ENCODE results near the gene CRADD. TPM values are rescaled to one million over a fixed set of nuclear protein-coding genes. Genes with fewer than 3 reads are reported as not detected.

The CRADD gene
- total RNA-seq, 1 donor from 2014 or later: 17.1 TPM

DNA sequence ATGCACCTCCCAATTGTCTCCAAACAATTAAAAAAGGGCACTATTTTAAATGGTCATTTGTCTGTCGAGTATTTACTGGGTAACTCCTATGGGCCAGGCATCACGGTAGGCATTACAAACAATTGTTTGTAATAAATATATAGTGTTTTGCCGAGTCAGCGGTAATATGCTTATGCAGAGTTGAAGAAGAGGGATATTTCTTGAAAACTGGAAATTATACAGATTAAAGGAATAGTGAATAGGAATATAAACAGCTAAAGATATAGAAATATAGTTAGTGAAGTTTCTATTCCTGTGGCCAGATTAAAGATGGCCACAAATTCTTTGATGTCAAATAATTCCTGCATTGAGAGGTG lies 13.5 kb upstream of the CRADD start:
- intact Hi-C loops (cut with DNase I): no loop called here
- DNase-seq (no peak), ATAC-seq (no peak)
- TF ChIP-seq, protein P1, sequence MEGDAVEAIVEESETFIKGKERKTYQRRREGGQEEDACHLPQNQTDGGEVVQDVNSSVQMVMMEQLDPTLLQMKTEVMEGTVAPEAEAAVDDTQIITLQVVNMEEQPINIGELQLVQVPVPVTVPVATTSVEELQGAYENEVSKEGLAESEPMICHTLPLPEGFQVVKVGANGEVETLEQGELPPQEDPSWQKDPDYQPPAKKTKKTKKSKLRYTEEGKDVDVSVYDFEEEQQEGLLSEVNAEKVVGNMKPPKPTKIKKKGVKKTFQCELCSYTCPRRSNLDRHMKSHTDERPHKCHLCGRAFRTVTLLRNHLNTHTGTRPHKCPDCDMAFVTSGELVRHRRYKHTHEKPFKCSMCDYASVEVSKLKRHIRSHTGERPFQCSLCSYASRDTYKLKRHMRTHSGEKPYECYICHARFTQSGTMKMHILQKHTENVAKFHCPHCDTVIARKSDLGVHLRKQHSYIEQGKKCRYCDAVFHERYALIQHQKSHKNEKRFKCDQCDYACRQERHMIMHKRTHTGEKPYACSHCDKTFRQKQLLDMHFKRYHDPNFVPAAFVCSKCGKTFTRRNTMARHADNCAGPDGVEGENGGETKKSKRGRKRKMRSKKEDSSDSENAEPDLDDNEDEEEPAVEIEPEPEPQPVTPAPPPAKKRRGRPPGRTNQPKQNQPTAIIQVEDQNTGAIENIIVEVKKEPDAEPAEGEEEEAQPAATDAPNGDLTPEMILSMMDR (IDR thresholded peaks at IDR 0.05): no peak
- no peaks in the 10 kb centered on the region for H3K36me3 ChIP-seq
- no peak overlapping the region for H3K27ac ChIP-seq
- H3K4me3 ChIP-seq: no peak overlapping the region
- H3K9me3 ChIP-seq: no peaks in the 10 kb centered on the region
- no peaks in the 10 kb centered on the region for H3K4me1 ChIP-seq
- H3K27me3 ChIP-seq: no peaks in the 10 kb centered on the region

- intact Hi-C loops (cut with DNase I): no loop called here
- Histone ChIP-seq H3K4me3 (no peak overlapping the region), H3K36me3 (no peaks in the 10 kb centered on the region), H3K27me3 (no peaks in the 10 kb centered on the region), H3K4me1 (no peaks in the 10 kb centered on the region), H3K9me3 (no peaks in the 10 kb centered on the region), H3K27ac (no peak overlapping the region)
- TF ChIP-seq, protein P1 (IDR thresholded peaks at IDR 0.05): no peak
- DNase-seq (no peak), ATAC-seq (no peak)
Measured at GRCh38 chr12:93664573-93665138, 12.5 kb upstream of the CRADD start.

DNA sequence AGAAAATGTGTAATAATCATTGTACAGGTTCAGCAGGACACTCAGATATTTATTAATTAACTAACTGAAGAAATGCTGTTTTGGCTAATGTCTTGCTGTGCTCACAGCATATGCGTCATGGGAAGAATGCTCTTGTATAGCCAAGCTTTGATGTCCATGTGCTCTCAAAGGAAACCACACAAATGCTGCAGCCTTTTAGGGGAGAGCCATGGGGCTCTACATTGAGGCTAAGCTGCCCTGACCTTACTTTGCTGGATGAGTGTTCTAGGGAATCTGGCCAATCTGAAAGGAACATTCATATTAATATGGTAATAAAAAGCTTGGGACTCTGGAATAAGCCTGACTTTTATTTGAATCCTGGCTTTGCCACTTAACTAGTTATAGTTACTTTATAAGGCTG lies 9.5 kb upstream of the CRADD start:
- TF ChIP-seq, protein P1 (IDR thresholded peaks at IDR 0.05): no peak
- no peaks in the 10 kb centered on the region for H3K36me3 ChIP-seq
- no peak overlapping the region for H3K27ac ChIP-seq
- ATAC-seq (no peak), DNase-seq (no peak)
- no peak overlapping the region for H3K4me3 ChIP-seq
- no peaks in the 10 kb centered on the region for H3K4me1 ChIP-seq
- no peaks in the 10 kb centered on the region for H3K27me3 ChIP-seq
- intact Hi-C loops (cut with DNase I): no loop called here
- no peaks in the 10 kb centered on the region for H3K9me3 ChIP-seq

GRCh38 chr12:93668919-93669418 lies 8.2 kb upstream of the CRADD start:
- ATAC-seq (no peak), DNase-seq (no peak)
- Histone ChIP-seq H3K27me3 (no peaks in the 10 kb centered on the region), H3K4me1 (no peaks in the 10 kb centered on the region), H3K4me3 (no peak overlapping the region), H3K27ac (no peak overlapping the region), H3K36me3 (no peaks in the 10 kb centered on the region), H3K9me3 (no peaks in the 10 kb centered on the region)
- intact Hi-C loops (cut with DNase I): no loop called here
- TF ChIP-seq, protein P1 (IDR thresholded peaks at IDR 0.05): no peak

DNA sequence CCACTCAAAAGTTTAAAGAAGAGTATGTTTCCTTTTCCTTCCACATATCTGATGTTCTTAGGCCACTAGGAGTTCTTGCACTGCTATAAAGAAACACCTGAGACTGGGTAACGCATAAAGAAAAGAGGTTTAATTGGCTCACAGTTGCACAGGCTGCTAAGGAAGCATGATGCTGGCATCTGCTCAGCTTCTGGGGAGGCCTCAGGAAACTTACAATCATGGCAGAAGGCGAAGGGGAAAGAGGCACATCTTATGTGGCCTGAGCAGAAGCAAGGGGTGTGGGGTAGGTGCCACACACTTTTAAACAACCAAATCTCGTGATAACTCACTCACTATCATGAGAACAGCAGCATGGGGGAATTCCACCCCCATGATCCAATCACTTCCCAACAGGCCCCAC lies 7.7 kb upstream of the CRADD start:
- intact Hi-C loops (cut with DNase I): no loop called here

More for the DNA sequence above, 7.7 kb upstream of the CRADD start:
- H3K4me3 ChIP-seq: no peak overlapping the region
- ATAC-seq (no peak), DNase-seq (no peak)
- no peaks in the 10 kb centered on the region for H3K27me3 ChIP-seq
- no peaks in the 10 kb centered on the region for H3K4me1 ChIP-seq
- H3K27ac ChIP-seq: no peak overlapping the region
- H3K36me3 ChIP-seq: no peaks in the 10 kb centered on the region
- TF ChIP-seq, protein P1 (IDR thresholded peaks at IDR 0.05): no peak
- H3K9me3 ChIP-seq: no peaks in the 10 kb centered on the region

All from upper lobe of right lung (tissue), 1 donor.